OCI-LY3 (cell line): ENCODE results near the gene UQCC3.

Experiments
- CTCF ChIP-seq: fragments of 200-600, 300-600 bp; sonication (generic); IDR thresholded peaks from 2 replicates; pipeline ENCODE4 v1.5.1; 2014; ENCODE audit warnings: antibody characterized with exemption, low read length, low read depth
- EZH2phosphoT487 ChIP-seq: fragments of 200-600 bp; shearing (Covaris generic); IDR thresholded peaks from 2 replicates; pipeline ENCODE4 v1.6.1; 2018; ENCODE audit warnings: antibody characterized with exemption, mixed run types, low read depth

- no peak for TF ChIP-seq CTCF
- no peak for TF ChIP-seq EZH2phosphoT487
Measured at GRCh38 chr11:62649486-62649885, 22.0 kb upstream of the UQCC3 start.
